ENCODE measurements around the gene WIPF2. TPM values are rescaled to one million over a fixed set of nuclear protein-coding genes. Genes with fewer than 3 reads are reported as not detected.

WIPF2 gene
- total RNA-seq, 1 experiment from 2014 or later: 6.2 TPM

DNA sequence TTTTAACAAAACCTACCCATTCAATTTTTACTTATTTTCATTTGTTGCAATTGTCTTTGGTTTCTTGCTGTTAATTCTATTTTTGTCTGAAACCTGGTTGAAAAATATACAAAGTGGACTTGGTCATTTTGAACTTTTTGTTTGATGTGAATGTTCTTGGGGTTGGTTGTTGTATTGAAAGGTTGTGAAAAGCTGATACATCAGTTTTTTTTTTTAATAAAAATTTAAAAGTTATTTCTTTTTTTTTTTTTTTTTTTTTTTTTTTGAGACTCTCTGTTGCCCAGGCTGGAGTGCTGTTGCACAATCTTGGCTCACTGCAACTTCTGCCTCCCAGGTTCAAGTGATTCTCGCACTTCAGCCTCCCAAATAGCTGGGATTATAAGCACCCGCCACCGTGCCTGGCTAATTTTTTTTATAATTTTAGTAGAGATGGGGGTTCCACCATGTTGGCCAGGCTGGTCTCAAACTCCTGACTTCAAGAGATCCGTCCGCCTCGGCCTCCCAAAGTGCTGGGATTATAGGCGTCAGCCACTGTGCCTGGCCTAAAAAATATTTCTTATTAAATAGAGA lies 28.9 kb downstream of the WIPF2 start:
- no peak for DNase-seq (ENCODE audit: low spot score)

DNA sequence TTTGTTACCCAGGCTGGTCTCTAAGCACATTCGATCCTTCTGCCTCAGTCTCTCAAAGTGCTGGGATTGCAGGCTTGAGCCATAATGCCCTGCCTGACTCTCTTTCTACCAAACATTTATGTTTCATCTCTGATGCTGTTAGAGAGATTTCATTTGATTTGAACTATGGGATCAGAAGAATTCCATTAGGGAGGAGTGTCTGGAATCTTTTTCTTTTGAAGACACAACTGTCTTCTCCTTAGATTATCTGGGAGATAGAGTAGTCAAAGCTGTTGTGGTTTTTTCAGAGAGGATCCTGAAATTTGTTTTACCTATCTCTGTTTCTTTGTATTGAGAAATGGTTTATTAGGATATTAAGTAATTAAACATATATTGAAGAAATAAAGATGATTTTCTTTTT lies 29.4 kb downstream of the WIPF2 start:
- DNase-seq (ENCODE audit: low spot score): no peak

DNA sequence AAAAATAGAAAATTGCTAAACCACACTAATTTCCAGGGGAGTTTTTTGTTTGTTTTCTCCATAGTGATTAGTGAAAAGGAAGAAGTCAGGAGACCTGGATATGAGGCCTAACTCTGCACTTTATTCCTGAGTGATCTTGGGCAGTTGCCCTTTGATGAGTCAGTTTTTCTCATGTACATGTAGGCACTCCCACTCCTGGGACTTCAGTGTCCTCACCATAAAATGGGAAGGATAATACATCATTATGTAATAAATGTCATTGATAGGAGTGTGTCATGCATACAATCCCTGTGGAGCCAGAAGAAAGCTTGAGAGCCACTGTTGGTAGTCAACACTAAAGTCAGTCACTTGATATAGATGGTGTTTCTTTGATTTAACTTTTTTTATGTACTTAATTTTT lies 32.5 kb downstream of the WIPF2 start:
- peak; percentile 41 for DNase-seq (ENCODE audit: low spot score)

DNA sequence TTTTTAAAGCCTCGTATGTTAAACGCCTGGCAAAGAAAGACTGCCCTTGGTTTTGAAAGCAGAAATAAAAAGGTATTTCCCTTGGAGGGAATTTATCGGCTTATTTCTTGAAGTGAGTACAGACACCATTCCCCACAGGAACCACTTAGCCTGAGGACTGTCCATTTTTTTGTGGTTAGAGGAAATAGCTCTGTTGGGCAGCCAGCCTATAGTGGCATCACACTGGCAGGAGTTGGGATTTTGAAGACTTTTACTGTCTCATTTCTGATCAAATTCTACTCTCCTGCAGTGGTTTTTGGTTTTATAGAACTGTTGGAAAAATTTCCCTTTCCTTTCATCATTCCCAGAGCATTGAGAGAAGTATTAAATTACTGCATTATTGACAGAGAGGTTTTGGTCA lies 34.5 kb downstream of the WIPF2 start:
- DNase-seq (ENCODE audit: low spot score): no peak

DNA sequence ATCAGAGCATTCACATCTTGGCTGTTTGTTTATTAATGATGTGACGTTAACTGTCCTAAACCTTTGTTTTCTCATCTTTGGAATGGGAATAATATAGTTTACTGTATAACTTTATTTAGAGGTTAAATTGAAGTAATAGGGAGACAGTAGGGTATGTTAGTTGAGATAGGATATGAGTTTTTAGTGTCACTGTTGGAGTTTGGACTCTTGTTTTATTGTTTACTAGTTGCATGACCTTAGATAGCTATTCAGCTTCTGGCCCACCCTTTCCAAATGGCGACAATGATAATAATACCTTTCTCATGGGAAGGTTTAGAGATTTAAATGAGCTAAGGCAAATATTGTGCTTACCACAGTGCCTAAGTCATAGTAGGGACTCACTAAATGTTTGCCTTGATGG lies 40.4 kb downstream of the WIPF2 start:
- no peak for DNase-seq (ENCODE audit: low spot score)

DNA sequence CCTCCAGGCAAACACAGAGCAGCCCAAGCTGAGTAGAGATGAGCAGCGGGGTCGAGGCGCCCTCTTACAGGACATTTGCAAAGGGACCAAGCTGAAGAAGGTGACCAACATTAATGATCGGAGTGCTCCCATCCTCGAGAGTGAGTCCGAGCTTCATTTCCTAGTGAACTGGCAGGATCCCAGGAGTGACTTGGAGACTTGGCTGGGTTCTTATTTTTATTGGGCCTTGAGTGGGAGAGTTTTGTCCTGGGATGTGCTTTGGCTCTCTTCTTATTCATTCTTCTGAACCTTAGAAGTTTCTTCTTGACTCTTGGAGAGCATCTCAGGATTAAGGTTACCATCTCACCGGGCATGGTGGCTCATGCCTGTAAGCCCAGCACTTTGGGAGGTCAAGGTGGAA lies 41.4 kb downstream of the WIPF2 start:
- DNase-seq (ENCODE audit: low spot score): no peak

DNA sequence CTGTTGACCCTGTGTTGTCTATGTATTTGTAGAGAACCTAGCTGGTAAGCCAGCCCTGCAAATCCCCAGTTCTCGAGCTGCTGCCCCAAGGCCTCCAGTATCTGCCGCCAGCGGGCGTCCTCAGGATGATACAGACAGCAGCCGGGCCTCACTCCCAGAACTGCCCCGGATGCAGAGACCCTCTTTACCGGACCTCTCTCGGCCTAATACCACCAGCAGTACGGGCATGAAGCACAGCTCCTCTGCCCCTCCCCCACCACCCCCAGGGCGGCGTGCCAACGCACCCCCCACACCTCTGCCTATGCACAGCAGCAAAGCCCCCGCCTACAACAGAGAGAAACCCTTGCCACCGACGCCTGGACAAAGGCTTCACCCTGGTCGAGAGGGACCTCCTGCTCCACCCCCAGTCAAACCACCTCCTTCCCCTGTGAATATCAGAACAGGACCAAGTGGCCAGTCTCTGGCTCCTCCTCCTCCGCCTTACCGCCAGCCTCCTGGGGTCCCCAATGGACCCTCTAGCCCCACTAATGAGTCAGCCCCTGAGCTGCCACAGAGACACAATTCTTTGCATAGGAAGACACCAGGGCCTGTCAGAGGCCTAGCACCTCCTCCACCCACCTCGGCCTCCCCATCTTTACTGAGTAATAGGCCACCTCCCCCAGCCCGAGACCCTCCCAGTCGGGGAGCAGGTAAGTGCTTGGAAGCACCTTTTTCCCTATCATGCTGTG lies 45.5 kb downstream of the WIPF2 start:
- DNase-seq (ENCODE audit: low spot score): no peak

DNA sequence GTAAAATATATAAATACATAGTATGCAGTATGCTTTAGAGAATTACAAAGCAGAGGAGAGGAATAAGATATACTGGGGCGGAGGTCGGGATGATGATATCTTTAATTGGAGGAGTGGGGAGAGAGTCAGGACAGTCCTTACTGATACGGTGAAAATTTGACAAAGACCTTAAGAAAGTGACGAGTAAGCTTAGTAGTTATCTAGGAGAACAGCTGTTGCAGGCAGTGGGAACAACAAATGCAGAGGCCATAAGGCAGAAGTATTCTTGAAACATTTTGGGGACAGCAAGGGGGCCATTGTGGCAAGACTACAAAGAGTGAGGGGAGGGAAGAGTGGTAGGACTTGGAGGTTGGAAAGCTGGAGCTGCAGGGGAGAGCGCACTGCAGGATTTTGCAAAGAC lies 46.2 kb downstream of the WIPF2 start:
- no peak for DNase-seq (ENCODE audit: low spot score)

DNA sequence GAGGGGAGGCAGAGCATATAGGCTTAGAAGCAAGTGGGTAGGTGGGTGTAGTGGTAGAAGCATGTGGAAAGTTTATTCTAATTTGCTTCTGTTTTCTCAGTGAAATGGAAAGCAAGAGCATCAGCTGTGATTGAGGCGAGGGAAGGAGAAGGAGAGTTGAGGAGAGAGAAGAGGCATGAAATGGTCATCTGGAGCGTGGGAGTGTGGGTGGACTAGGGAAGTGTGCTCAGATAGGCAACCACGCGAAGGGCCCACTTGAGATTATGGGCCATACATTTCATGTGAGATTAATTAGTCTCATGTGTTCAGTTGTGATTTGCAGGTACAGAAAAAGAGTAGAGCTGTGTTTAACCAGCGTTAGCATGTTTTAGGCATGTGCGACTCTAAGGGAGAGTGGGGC lies 47.8 kb downstream of the WIPF2 start:
- DNase-seq (ENCODE audit: low spot score): no peak

DNA sequence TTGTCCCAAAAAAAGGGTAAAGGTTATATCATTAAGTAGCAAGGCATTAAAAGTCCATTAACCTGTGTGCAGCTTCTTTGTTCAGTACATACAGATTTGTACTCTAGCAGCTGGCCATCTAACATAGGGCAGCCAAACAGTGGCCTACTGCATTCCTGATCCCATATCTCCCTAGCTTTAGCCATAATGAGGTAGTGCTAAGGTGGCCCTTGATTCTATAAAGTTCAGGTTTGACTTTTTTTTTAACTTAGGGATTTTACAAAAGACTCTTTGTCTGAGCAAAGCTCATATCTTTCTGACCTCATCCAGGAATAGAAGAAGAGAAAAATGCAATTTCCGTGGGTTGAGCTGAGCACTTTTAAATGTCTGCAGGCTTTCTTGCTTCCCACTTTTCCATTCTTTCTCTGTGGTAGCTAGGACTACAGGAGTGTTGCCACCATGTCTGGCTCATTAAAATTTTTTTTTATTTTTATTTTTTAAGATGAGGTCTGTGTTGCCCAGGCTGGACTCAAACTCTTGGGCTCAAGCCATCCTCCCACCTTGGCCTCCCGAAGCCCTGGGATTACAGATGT lies 49.1 kb downstream of the WIPF2 start:
- no peak for DNase-seq (ENCODE audit: low spot score)

DNA sequence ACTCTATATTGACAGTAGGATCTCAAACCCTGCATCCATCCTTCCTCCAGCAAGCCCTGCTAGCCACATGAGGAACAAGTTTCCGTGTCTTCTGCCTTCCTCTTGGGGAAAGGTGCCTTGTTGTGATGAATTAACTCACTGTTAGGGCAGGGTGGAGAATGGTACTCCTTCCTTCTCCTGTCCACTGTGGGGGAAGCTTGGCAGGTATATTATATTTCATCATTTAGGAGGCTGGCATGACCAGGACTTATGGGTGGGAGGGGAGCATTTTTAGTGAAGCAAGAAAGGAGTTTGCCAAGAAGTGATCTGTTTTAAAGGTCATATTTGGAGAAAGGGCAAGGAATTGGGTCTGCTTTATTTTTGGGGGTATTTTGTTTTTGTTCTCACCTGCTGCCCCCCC lies 59.3 kb downstream of the WIPF2 start:
- no peak for DNase-seq (ENCODE audit: low spot score)

DNA sequence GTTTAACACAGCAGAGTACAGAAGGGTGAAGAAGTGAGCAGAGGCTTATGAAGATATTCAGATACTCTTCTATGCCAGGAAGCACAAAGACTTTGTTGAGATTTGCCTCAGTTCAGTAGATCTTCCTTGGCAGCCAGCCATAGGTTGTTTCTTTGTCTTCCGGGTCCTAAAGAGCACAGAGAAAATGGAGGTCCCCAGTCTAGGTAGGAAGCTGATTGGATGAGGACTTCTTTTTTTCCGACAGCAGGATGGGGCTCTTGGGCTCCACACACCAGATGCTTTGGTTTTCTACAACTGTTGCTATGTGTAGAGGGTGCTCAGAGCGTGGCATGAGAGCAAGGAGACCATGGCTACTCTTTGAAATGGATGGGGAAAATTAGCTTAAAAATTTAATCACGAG lies 60.3 kb downstream of the WIPF2 start:
- DNase-seq (ENCODE audit: low spot score): no peak

DNA sequence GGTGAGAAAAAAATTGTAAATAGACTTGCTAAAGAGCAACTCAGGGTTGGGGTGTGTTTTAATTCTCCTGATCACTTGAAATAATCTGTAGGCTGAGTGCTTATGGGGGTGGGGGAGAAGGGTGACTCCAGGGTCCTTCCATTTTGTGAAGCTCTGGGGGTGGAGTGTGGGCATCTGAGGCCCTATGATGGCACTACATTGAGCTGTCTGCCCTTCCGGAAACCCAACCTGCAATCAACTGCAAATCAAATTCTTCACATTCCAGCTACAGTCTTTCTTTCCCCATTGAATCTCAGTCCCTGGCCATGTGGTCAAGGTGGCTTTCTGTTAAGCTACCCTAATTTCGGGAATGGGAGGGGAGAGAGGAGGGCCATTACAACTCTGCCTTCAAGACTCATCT lies 62.6 kb downstream of the WIPF2 start:
- DNase-seq (ENCODE audit: low spot score): no peak

DNA sequence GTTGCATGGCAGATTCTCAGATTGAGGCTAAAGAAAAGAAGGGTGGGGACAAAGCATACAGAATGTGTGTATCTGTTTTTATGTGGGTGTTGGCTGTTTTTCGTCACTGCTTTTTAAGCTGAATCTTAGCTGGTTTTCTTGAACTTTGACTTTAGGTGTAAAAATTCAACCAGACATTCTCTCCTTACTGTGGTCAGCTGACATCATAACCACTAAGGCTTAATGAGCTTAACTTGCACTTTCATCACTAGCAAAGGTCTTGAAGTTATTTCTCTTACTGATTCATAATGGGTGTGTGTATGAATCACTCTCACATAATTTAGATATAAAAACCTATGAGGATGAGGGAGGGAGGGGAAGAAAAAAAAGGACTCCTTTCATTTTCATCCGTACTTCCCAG lies 64.6 kb downstream of the WIPF2 start:
- DNase-seq (ENCODE audit: low spot score): peak; percentile 84

DNA sequence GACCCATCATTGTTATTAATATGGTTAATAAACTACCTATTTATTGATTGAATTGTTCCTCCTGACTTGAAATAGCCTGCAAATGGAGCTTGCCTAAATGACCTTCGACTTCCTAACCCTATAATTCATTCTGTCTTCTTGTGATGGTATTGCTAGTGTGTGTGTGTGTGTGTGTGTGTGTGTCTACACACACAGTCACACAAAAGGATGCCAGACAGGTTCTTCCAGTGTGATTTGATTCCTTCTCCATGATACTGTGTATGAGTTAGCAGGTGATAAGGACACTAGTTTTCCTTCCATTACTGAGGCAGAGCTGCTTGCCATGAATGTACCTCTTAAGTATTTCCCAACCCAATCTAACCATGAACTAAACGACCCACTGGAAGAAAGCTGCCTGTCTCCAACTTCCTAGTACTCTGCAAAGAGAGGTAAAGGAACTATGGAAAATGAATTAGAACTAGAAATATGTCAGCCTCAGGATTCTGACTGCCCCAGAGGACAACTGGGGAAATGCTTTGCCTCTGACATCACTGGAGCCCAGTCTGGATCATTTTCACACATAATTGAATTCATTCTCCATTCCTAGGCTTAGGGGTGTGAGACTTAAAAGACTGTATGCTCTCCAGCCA lies 65.1 kb downstream of the WIPF2 start:
- peak; percentile 33 for DNase-seq (ENCODE audit: low spot score)

DNA sequence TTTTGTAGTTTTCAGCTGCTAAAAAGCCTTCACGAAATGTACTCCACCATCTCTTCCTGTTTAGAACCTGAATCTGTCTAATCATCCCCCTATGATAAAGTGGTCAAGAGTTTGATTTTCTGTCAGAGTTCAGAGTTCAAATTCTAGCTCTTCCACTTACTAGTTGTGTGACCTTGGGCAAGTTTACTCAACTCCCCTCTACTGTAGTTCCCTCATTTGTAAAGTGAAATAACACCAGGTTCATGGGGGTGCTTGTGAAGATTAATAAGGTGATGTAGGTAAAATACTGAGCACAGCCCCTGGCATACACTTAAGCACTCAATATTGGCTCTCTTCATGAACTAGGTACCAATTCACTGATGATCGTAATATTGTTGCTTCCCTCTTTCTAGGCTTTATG lies 67.4 kb downstream of the WIPF2 start:
- no peak for DNase-seq (ENCODE audit: low spot score)

DNA sequence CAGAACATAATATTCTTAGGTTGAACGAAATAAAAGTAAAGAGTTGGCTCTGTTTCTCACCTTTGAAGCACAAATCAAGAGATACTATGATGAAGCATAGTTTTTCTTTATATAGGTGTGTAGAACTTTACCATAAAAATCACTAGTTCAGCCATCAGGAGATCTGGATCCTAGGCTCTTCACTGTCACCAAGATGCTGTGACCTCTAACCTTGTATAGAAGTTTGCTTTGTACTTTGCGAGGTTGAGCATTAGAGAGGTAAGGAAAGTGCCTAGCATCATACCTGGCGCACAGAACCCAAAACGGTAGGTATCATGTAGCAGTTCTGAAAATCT lies 68.0 kb downstream of the WIPF2 start:
- DNase-seq (ENCODE audit: low spot score): no peak

DNA sequence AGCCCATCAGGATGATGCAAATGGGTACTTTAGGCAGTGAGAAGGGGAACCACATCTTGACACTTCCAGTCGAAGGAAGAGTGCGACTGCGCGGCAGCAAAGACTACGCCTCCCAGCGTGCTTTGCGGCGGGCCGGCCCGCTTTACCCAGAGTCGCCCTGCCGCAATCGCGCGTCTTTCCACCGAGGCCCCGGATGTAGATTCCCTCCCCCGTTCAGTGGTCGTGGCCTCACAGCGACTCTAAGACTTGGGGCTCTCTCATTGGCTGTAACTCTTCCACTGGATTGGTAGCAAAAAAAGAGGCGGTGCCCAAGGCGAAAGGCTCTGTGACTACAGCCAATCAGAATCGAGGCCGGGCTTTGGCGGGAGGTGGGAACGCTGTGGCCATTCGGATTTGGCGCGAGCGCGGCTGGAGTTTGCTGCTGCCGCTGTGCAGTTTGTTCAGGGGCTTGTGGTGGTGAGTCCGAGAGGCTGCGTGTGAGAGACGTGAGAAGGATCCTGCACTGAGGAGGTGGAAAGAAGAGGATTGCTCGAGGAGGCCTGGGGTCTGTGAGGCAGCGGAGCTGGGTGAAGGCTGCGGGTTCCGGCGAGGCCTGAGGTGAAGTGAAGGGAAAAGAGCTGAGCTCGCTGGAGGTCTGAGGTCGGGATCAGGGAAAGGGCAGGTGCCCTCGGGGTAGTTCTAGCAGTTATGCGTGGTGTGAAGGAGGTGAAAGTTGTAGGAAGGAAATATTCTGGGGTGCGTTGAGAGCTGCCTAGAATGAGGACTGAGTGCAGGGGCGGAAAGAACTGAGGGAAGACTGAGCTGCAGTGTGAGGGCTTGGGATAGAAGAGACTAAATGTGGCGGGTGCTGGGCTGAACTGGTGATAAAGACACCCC lies 68.6 kb downstream of the WIPF2 start, which contains the start of gene CDC6:
CDC6 (plus strand) TSS at position 386 of the 876 bp plus-strand sequence. CDS start 1,542 bp downstream, outside the sequence.
- DNase-seq (ENCODE audit: low spot score): peak; percentile 99

DNA sequence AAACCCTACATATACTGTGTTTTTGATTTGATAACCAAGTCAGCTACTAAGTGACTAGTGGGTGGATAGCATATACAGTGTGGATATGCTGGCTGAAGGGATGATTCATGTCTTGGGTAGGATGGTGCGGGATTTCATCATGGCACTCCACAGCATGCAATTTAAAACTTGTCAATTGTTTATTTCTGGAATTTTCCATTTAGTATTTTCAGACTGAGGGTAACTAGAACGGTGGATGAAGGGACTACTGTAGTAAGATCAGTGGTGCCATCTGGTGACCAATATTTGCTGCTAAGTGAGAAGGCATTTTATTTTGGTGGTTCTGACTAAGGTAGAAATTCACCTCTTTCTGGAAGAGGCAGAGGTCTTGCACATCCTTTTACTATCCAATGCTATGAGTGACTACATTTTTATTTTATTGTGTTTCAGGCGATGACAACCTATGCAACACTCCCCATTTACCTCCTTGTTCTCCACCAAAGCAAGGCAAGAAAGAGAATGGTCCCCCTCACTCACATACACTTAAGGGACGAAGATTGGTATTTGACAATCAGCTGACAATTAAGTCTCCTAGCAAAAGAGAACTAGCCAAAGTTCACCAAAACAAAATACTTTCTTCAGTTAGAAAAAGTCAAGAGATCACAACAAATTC lies 71.7 kb downstream of the WIPF2 start:
- DNase-seq (ENCODE audit: low spot score): peak; percentile 85

DNA sequence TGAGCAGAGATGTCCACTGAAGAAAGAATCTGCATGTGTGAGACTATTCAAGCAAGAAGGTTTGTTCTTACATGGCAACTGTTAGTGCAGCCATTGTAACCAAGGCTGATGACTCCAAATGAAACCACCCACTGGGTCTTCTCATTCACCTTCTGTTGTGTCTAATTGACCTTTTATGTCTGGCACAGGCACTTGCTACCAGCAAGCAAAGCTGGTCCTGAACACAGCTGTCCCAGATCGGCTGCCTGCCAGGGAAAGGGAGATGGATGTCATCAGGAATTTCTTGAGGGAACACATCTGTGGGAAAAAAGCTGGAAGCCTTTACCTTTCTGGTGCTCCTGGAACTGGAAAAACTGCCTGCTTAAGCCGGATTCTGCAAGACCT lies 72.2 kb downstream of the WIPF2 start:
- no peak for DNase-seq (ENCODE audit: low spot score)

DNA sequence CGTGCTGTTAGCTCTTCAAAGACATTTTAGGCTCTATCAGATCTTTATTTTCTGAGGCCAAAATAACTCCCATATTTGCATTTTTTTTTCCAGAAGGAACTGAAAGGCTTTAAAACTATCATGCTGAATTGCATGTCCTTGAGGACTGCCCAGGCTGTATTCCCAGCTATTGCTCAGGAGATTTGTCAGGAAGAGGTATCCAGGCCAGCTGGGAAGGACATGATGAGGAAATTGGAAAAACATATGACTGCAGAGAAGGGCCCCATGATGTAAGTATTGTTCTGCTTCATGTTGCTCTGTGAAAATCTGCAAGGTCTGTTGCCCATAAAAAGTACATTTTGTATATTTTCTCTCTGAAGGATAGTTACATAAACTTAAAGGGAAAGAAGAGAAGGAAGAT lies 74.3 kb downstream of the WIPF2 start:
- no peak for DNase-seq (ENCODE audit: low spot score)
